Transverse colon (tissue), 4 donors: ENCODE measurements around the gene SPTBN5.

Experiments used
- CTCF ChIP-seq, 5 experiments: fragments of 200-600 bp in 3 of 5; fragments of 450-650 bp in 2 of 5; sonication (generic) in 3 of 5; IDR thresholded peaks; 1 replicate in 2 of 5; 2 replicates in 3 of 5; pipeline ENCODE4 v1.5.1; 2016 to 2017; ENCODE audit warnings: antibody characterized with exemption in 5 of 5, inconsistent platforms in 3 of 5, mild to moderate bottlenecking in 2 of 5, moderate library complexity in 1 of 5
- EP300 ChIP-seq: sonication (generic); formaldehyde crosslinking; IDR thresholded peaks from one replicate; pipeline ENCODE4 v1.6.1; 2017; ENCODE audit warnings: antibody characterized with exemption, low read depth
- POLR2A ChIP-seq: fragments of 450-650 bp; IDR thresholded peaks from one replicate; pipeline ENCODE4 v1.6.1; 2016; ENCODE audit warnings: antibody characterized with exemption, mild to moderate bottlenecking, moderate library complexity
- POLR2AphosphoS5 ChIP-seq, 3 donors: sonication (generic); formaldehyde crosslinking; IDR thresholded peaks; one replicate each; pipeline ENCODE4 v1.6.1; 2016; ENCODE audit warnings: antibody characterized with exemption in 3 of 3

GRCh38 chr15:41881920-41882688 lies 11.7 kb downstream of the SPTBN5 start:
- TF ChIP-seq CTCF (IDR thresholded peaks at IDR 0.05) (no peak), POLR2A (no peak), POLR2AphosphoS5 (IDR thresholded peaks at IDR 0.05) (no peak), EP300 (no peak)
